ENCODE data around the gene STXBP1.
"Not testable (repeated sequence)": the region's sequence is repeated elsewhere in the genome, so short reads cannot be mapped to it uniquely, and the experiment has no call there.

Gene STXBP1

GRCh38 chr9:127606043-127606442 lies 6.0 kb upstream of the STXBP1 start:
- TF ChIP-seq, protein P1, sequence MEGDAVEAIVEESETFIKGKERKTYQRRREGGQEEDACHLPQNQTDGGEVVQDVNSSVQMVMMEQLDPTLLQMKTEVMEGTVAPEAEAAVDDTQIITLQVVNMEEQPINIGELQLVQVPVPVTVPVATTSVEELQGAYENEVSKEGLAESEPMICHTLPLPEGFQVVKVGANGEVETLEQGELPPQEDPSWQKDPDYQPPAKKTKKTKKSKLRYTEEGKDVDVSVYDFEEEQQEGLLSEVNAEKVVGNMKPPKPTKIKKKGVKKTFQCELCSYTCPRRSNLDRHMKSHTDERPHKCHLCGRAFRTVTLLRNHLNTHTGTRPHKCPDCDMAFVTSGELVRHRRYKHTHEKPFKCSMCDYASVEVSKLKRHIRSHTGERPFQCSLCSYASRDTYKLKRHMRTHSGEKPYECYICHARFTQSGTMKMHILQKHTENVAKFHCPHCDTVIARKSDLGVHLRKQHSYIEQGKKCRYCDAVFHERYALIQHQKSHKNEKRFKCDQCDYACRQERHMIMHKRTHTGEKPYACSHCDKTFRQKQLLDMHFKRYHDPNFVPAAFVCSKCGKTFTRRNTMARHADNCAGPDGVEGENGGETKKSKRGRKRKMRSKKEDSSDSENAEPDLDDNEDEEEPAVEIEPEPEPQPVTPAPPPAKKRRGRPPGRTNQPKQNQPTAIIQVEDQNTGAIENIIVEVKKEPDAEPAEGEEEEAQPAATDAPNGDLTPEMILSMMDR (IDR thresholded peaks at IDR 0.05; ENCODE audit: low read depth, low read length): no peak
- H3K4me3 ChIP-seq (ENCODE audit: low read depth, low read length): no peak overlapping the region

DNA sequence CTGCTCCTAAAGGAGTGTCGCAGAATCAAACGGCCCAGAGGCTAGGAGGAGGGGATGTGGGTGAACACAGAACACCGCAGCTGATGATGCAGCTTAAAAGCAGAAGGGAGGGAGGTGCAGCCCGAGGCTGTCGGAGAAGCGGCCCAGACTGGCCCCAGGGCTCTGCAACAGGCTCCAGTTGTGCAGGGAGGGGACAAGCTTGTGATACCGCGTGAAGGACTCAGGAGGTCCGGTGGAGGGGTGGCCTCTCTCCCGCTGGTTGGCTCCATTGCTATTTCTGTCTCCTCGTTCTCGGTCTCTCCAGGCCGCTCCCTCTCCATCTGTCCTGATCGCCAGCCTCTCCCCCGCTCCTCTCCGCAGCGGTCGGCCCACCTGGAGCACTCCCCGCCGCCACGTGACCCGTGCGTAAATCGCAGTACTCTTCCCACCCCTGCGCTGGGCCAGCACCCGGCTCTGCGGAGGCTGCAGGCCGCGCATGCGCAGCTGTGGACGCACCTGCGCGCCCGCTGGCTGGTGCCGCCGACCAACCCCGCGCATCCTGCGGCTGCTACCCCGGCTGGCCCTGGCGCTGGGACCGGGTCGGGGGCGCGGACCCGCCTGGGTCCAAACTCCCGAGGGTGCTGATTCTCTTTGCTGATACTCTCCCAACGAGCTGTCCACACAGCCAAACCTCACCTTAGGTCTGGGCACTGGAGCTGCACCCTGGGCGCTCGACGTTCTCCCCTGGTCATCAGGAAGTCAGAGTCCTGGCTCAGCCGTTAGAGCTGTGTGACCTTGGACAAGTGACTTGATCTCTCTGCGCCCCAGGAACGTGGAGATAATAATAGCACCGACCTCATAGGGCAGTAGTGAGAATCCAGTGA lies 3.7 kb upstream of the STXBP1 start:
- H3K4me3 ChIP-seq (ENCODE audit: low read depth, low read length): peak overlapping the region; percentile 14; the same call in 1 of the 2 replicates
- TF ChIP-seq, protein P1 (IDR thresholded peaks at IDR 0.05; ENCODE audit: low read depth, low read length): no peak

DNA sequence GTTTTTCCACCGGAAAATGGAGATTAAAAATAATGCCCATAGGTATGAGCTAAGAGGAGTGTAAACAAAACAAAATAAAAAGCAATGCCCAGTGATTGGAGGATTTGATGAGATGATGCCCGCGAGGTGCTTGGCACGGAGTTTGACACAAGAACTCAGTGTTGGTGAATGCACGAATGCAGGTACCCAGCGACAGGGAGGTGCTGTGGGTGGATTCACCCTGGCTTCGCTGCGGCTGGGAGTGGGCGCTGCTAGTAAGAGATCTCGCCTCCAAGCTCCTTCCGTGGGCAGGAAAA lies 526 bp upstream of the STXBP1 start:
- H3K4me3 ChIP-seq (ENCODE audit: low read depth, low read length): peak overlapping the region; percentile 63
- TF ChIP-seq, protein P1 (IDR thresholded peaks at IDR 0.05; ENCODE audit: low read depth, low read length): no peak

DNA sequence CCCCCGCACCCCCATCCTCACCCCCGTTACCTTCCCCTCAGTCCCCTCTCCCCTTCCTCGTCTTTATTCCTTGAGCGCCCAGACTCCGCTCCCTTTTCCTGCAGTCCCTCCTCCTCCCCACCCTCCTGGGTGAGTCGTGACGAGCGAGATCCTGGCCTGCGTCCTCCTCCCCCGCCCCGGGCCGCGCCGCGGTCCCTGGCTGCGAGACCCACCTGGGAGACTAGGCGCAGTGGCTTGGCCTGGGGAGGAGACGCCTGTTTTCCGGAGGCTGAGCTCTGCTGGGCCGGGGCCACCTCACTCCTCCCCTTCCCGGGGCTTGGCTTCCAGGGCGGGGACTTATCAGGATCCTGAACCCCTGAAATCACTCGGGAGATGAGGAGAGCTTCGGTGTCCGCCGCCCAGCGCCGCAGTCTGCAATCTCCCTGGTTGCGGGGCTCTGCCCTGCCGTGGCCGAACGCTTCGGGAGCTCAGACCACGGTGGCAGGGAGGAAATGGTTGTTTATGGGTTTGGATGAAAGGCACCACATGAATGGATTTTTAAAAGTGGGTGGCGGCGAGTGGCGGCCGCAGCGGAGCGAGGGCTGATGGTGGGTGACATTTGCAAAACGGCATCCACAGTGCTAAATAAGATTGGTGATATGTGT lies 984 bp downstream of the STXBP1 start:
- peak overlapping the region; percentile 61 for H3K4me3 ChIP-seq (ENCODE audit: low read depth, low read length)
- TF ChIP-seq, protein P1 (IDR thresholded peaks at IDR 0.05; ENCODE audit: low read depth, low read length): no peak

- H3K4me3 ChIP-seq (ENCODE audit: low read depth, low read length): peak overlapping the region; percentile 61
- TF ChIP-seq, protein P1 (IDR thresholded peaks at IDR 0.05; ENCODE audit: low read depth, low read length): no peak
Observed at GRCh38 chr9:127613583-127613954, 1.5 kb downstream of the STXBP1 start.

GRCh38 chr9:127614961-127615360 lies 2.9 kb downstream of the STXBP1 start:
- no peak overlapping the region for H3K4me3 ChIP-seq (ENCODE audit: low read depth, low read length)
- TF ChIP-seq, protein P1 (IDR thresholded peaks at IDR 0.05; ENCODE audit: low read depth, low read length): no peak

DNA sequence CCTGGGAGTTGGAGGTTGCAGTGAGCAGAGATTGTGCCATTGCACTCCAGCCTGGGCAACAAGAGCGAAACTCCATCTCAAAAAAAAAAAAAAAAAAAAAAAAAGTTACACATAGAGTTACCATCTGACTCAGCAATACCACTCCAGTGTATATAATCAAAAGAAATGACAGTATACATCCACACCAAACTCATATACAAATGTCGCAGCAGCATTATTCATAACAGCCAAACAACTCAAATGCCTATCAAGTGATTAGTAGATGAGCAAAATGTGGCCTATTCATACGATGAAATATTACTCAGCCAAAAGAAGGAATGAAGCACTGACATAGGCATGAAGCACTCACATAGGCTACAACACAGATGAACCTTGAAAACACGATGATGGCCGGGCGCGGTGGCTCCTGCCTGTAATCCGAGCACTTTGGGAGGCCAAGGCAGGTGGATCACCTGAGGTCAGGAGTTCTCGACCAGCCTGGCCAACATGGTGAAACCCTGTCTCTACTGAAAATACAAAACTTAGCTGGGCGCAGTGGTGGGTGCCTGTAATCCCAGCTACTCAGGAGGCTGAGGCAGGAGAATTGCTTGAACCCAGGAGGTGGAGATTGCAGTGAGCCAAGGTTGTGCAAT lies 9.4 kb downstream of the STXBP1 start:
- H3K4me3 ChIP-seq (ENCODE audit: low read depth, low read length): not testable (repeated sequence)
